SK-N-SH treated with all-trans-retinoic acid at 6 μM for 48 hours (cell line): ENCODE results near the gene TMEM40.

Experiments used
- ARNTL ChIP-seq: fragments of 450-650 bp; formaldehyde crosslinking; IDR thresholded peaks from 2 replicates; pipeline ENCODE4 v1.5.0; 2020; ENCODE audit warnings: low read depth, mild to moderate bottlenecking, moderate library complexity, borderline replicate concordance
- ISL1 ChIP-seq: fragments of 250-450 bp; sonication (Bioruptor Pico); IDR thresholded peaks from 2 replicates; pipeline ENCODE4 v2.1.2; 2022; ENCODE audit warnings: mild to moderate bottlenecking, moderate library complexity
- PPARA ChIP-seq: fragments of 250-450 bp; sonication (Bioruptor Pico); IDR thresholded peaks from 2 replicates; pipeline ENCODE4 v1.5.0; 2020; ENCODE audit warnings: mild to moderate bottlenecking, borderline replicate concordance
- RARB ChIP-seq: fragments of 250-450 bp; sonication (Bioruptor Pico); IDR thresholded peaks from 2 replicates; pipeline ENCODE4 v1.8.0; 2021; ENCODE audit warnings: mild to moderate bottlenecking, moderate library complexity
- ZFP3 ChIP-seq: fragments of 250-450 bp; sonication (Bioruptor Pico); IDR thresholded peaks from 2 replicates; pipeline ENCODE4 v1.5.0; 2020; ENCODE audit warnings: mild to moderate bottlenecking, moderate library complexity
- ZFP30 ChIP-seq: fragments of 450-650 bp; formaldehyde crosslinking; IDR thresholded peaks from 2 replicates; pipeline ENCODE4 v1.5.0; 2022; ENCODE audit warnings: mild to moderate bottlenecking, moderate library complexity
- ZNF70 ChIP-seq: fragments of 450-650 bp; formaldehyde crosslinking; IDR thresholded peaks from 2 replicates; pipeline ENCODE4 v1.5.0; 2020; ENCODE audit warnings: mild to moderate bottlenecking, moderate library complexity
- TF ChIP-seq, protein P1 (sequence below): fragments of 250-450 bp; sonication (Bioruptor Pico); IDR thresholded peaks from 2 replicates; pipeline ENCODE4 v1.5.1; 2021; ENCODE audit warnings: mild to moderate bottlenecking, moderate library complexity
- TF ChIP-seq, protein P2 (sequence below): fragments of 250-450 bp; sonication (Bioruptor Pico); IDR thresholded peaks from 2 replicates; pipeline ENCODE4 v1.8.0; 2020; ENCODE audit warnings: mild to moderate bottlenecking, moderate library complexity, borderline replicate concordance

DNA sequence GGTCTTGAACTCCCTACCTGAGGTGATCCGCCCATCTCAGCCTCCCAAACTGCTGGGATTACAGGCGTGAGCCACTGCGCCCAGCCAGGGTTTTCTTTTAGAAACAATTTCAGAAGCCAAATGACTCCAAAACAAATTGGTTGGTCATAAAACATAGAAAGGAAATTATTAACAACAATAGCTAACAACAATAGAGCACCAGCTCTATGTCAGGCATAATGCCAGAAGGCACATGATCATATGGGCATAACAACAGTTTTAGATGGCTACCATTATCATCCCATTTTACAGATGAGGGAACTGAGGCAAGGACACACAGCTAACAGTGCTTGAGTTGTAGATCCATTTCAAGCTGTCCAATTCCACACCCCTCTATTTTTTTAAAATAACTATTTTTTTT, 73.0 kb downstream of the TMEM40 start:
- TF ChIP-seq, protein P1, sequence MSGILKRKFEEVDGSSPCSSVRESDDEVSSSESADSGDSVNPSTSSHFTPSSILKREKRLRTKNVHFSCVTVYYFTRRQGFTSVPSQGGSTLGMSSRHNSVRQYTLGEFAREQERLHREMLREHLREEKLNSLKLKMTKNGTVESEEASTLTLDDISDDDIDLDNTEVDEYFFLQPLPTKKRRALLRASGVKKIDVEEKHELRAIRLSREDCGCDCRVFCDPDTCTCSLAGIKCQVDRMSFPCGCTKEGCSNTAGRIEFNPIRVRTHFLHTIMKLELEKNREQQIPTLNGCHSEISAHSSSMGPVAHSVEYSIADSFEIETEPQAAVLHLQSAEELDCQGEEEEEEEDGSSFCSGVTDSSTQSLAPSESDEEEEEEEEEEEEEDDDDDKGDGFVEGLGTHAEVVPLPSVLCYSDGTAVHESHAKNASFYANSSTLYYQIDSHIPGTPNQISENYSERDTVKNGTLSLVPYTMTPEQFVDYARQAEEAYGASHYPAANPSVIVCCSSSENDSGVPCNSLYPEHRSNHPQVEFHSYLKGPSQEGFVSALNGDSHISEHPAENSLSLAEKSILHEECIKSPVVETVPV (CRISPR knock-in tag): no peak
- no peak for TF ChIP-seq ZFP3 (CRISPR knock-in tag)
- TF ChIP-seq PPARA: no peak
- TF ChIP-seq, protein P2, sequence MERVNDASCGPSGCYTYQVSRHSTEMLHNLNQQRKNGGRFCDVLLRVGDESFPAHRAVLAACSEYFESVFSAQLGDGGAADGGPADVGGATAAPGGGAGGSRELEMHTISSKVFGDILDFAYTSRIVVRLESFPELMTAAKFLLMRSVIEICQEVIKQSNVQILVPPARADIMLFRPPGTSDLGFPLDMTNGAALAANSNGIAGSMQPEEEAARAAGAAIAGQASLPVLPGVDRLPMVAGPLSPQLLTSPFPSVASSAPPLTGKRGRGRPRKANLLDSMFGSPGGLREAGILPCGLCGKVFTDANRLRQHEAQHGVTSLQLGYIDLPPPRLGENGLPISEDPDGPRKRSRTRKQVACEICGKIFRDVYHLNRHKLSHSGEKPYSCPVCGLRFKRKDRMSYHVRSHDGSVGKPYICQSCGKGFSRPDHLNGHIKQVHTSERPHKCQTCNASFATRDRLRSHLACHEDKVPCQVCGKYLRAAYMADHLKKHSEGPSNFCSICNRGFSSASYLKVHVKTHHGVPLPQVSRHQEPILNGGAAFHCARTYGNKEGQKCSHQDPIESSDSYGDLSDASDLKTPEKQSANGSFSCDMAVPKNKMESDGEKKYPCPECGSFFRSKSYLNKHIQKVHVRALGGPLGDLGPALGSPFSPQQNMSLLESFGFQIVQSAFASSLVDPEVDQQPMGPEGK: no peak
- no peak for TF ChIP-seq ZFP30 (CRISPR knock-in tag)
- TF ChIP-seq ZNF70: no peak
- TF ChIP-seq ARNTL: no peak
- TF ChIP-seq ISL1 (CRISPR knock-in tag): no peak
- no peak for TF ChIP-seq RARB (CRISPR knock-in tag)
